K562 (cell line): ENCODE results near the gene TOMM5. TPM values are rescaled to one million over a fixed set of nuclear protein-coding genes. Genes with fewer than 3 reads are reported as not detected.

Source experiments
- ARID2 ChIP-seq: fragments of 450-650 bp; IDR thresholded peaks from 2 replicates; pipeline ENCODE4 v1.6.1; 2017; ENCODE audit warnings: antibody characterized with exemption, mild to moderate bottlenecking
- BRCA1 ChIP-seq, 2 experiments: fragments of 450-650 bp in 1 of 2; sonication (generic) in 1 of 2; formaldehyde crosslinking in 1 of 2; IDR thresholded peaks; 2 replicates each; pipeline versions ENCODE4 v1.5.0 to v1.6.1; 2017 to 2020; ENCODE audit warnings: mild to moderate bottlenecking in 1 of 2, missing genetic modification reagents in 1 of 2
- CBFA2T2 ChIP-seq: fragments of 450-650 bp; conservative IDR thresholded peaks from 2 replicates; pipeline ENCODE4 v1.6.1; 2017; ENCODE audit warnings: mild to moderate bottlenecking
- DACH1 ChIP-seq: fragments of 450-650 bp; IDR thresholded peaks from 2 replicates; pipeline ENCODE4 v1.6.1; 2018; ENCODE audit not compliant: partially characterized antibody
- DMBX1 ChIP-seq: fragments of 250-450 bp; sonication (Bioruptor Pico); IDR thresholded peaks from 2 replicates; pipeline ENCODE4 v1.8.0; 2022; ENCODE audit warnings: inconsistent platforms, mild to moderate bottlenecking, moderate library complexity, borderline replicate concordance
- EGR1 ChIP-seq: fragments of 450-650 bp; conservative IDR thresholded peaks from 2 replicates; pipeline ENCODE4 v1.6.1; 2017; ENCODE audit warnings: mild to moderate bottlenecking
- FOXA1 ChIP-seq: fragments of 450-650 bp; IDR thresholded peaks from 2 replicates; pipeline ENCODE4 v1.6.1; 2016; ENCODE audit warnings: mild to moderate bottlenecking, borderline replicate concordance
- HDGF ChIP-seq: fragments of 450-650 bp; IDR thresholded peaks from 2 replicates; pipeline ENCODE4 v1.6.1; 2016
- HMG20B ChIP-seq: fragments of 250-450 bp; sonication (Bioruptor Pico); IDR thresholded peaks from 2 replicates; pipeline ENCODE4 v1.5.0; 2021; ENCODE audit warnings: mild to moderate bottlenecking
- HNRNPUL1 ChIP-seq: fragments of 200-400 bp; formaldehyde crosslinking; IDR thresholded peaks from 2 replicates; pipeline ENCODE4 v1.6.1; 2017; ENCODE audit warnings: low read length
- JUND ChIP-seq, 2 experiments: IDR thresholded peaks; 2 replicates in 1 of 2; 3 replicates in 1 of 2; pipeline ENCODE4 v1.6.1; 2011; ENCODE audit warnings: borderline replicate concordance in 2 of 2, low read depth in 2 of 2, low read length in 2 of 2, improper control_type of control experiment in 1 of 2, missing biosample characterization in 1 of 2, missing genetic modification characterization in 1 of 2, missing genetic modification reagents in 1 of 2
- MAFK ChIP-seq: IDR thresholded peaks from 2 replicates; pipeline ENCODE4 v1.6.1; 2011; ENCODE audit warnings: low read length, improper control_type of control experiment
- NCOA6 ChIP-seq: fragments of 450-650 bp; IDR thresholded peaks from 2 replicates; pipeline ENCODE4 v1.6.1; 2017; ENCODE audit warnings: mild to moderate bottlenecking
- NELFE ChIP-seq: IDR thresholded peaks from 2 replicates; pipeline ENCODE4 v1.6.1; 2011; ENCODE audit warnings: mild to moderate bottlenecking; ENCODE audit not compliant: insufficient read depth, insufficient read length
- NR1H2 ChIP-seq: sonication (generic); formaldehyde crosslinking; IDR thresholded peaks from 2 replicates; pipeline ENCODE4 v1.4.0; 2020; ENCODE audit warnings: mild to moderate bottlenecking, missing genetic modification reagents
- NR2F6 ChIP-seq: fragments of 450-650 bp; formaldehyde crosslinking; IDR thresholded peaks from 2 replicates; pipeline ENCODE4 v1.4.0; 2020; ENCODE audit warnings: mild to moderate bottlenecking
- STAT5B ChIP-seq: fragments of 250-450 bp; sonication (Bioruptor Pico); IDR thresholded peaks from 2 replicates; pipeline ENCODE4 v1.8.0; 2021; ENCODE audit warnings: mild to moderate bottlenecking, inconsistent platforms
- ZBTB7A ChIP-seq: IDR thresholded peaks from 2 replicates; pipeline ENCODE4 v1.6.1; 2011; ENCODE audit warnings: low read depth, mild to moderate bottlenecking, low read length, moderate library complexity, borderline replicate concordance; ENCODE audit not compliant: control insufficient read depth
- ZC3H8 ChIP-seq: fragments of 450-650 bp; IDR thresholded peaks from 2 replicates; pipeline ENCODE4 v1.6.1; 2017
- ZNF316 ChIP-seq: fragments of 450-650 bp; IDR thresholded peaks from 2 replicates; pipeline ENCODE4 v1.6.1; 2016
- ZNF668 ChIP-seq: fragments of 250-450 bp; sonication (Bioruptor Pico); IDR thresholded peaks from 2 replicates; pipeline ENCODE4 v1.8.0; 2022; ENCODE audit warnings: mild to moderate bottlenecking, inconsistent platforms
- ZSCAN29 ChIP-seq: fragments of 450-650 bp; IDR thresholded peaks from 2 replicates; pipeline ENCODE4 v1.6.1; 2017
- polyA plus RNA-seq, 8 experiments: library from polyadenylated mRNA; depleted of rRNA in 4 of 8; stranded (reverse) in 5 of 8; unstranded in 3 of 8; fragments of >200 nt; fragmentation: Nextera tagmentation in 2 of 8; fragmentation: Illumina TruSeq in 1 of 8; extraction: Ambion mirVana in 2 of 8; extraction: Trizol in 1 of 8; gene quantifications; 2 replicates each; pipeline versions ENCODE4 v1.2.1 to v1.2.3, GENCODE V29; 2011 to 2014; ENCODE audit warnings: inconsistent platforms in 1 of 8, missing spikeins in 1 of 8
- total RNA-seq, 7 experiments: library from RNA; depleted of rRNA in 6 of 7; stranded (reverse); fragments of >200 nt in 6 of 7; fragmentation: Illumina TruSeq in 2 of 7; extraction: Trizol in 2 of 7; gene quantifications; 2 replicates each; pipeline versions ENCODE4 v1.2.1 to v1.2.3, GENCODE V29; 2011 to 2021; ENCODE audit warnings: low replicate concordance in 1 of 7
- TF ChIP-seq, protein P1 (sequence below): fragments of 250-450 bp; sonication (Bioruptor Pico); IDR thresholded peaks from 2 replicates; pipeline ENCODE4 v1.8.0; 2021; ENCODE audit warnings: mild to moderate bottlenecking, moderate library complexity
- TF ChIP-seq, protein P2 (sequence below): fragments of 450-650 bp; IDR thresholded peaks from 2 replicates; pipeline ENCODE4 v1.6.1; 2016; ENCODE audit warnings: borderline replicate concordance

The TOMM5 gene
- total and polyA plus RNA-seq, 9 of the 15 experiments (the other 6 are each of a cell fraction or from before 2014, with no cell fraction given) = 262 to 1,742 (median 496) TPM

- TF ChIP-seq ZBTB7A (no peak), MAFK (0 out of 2 replicates have a peak, but pooled peaks have one; percentile 23), DACH1 (no peak), ZNF316 (peak; percentile 46), HDGF (no peak), NR1H2 (CRISPR knock-in tag) (no peak), DMBX1 (CRISPR knock-in tag) (no peak), ZNF668 (CRISPR knock-in tag) (no peak), BRCA1 (IDR thresholded peaks at IDR 0.05) (no peak), BRCA1 (CRISPR knock-in tag; IDR thresholded peaks at IDR 0.05) (no peak), ARID2 (no peak), EGR1 (peak; percentile 37; the same call in 1 of the 2 replicates), HNRNPUL1 (no peak), STAT5B (no peak), NR2F6 (no peak), HMG20B (CRISPR knock-in tag) (no peak), ZSCAN29 (no peak), NELFE (no peak), JUND (IDR thresholded peaks at IDR 0.05; ENCODE audit: borderline replicate concordance, low read depth, low read length) (no peak), JUND (tag; IDR thresholded peaks at IDR 0.05; ENCODE audit: borderline replicate concordance, low read depth, low read length) (no peak), NCOA6 (no peak), CBFA2T2 (0 out of 2 replicates have a peak, but pooled peaks have one; percentile 12), ZC3H8 (no peak), FOXA1 (no peak)
- TF ChIP-seq, protein P1, sequence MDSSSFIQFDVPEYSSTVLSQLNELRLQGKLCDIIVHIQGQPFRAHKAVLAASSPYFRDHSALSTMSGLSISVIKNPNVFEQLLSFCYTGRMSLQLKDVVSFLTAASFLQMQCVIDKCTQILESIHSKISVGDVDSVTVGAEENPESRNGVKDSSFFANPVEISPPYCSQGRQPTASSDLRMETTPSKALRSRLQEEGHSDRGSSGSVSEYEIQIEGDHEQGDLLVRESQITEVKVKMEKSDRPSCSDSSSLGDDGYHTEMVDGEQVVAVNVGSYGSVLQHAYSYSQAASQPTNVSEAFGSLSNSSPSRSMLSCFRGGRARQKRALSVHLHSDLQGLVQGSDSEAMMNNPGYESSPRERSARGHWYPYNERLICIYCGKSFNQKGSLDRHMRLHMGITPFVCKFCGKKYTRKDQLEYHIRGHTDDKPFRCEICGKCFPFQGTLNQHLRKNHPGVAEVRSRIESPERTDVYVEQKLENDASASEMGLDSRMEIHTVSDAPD (CRISPR knock-in tag) = no peak
- TF ChIP-seq, protein P2, sequence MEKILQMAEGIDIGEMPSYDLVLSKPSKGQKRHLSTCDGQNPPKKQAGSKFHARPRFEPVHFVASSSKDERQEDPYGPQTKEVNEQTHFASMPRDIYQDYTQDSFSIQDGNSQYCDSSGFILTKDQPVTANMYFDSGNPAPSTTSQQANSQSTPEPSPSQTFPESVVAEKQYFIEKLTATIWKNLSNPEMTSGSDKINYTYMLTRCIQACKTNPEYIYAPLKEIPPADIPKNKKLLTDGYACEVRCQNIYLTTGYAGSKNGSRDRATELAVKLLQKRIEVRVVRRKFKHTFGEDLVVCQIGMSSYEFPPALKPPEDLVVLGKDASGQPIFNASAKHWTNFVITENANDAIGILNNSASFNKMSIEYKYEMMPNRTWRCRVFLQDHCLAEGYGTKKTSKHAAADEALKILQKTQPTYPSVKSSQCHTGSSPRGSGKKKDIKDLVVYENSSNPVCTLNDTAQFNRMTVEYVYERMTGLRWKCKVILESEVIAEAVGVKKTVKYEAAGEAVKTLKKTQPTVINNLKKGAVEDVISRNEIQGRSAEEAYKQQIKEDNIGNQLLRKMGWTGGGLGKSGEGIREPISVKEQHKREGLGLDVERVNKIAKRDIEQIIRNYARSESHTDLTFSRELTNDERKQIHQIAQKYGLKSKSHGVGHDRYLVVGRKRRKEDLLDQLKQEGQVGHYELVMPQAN = no peak
Observed at GRCh38 chr9:37621273-37622121, 29.1 kb upstream of the TOMM5 start (continued).
